Neural cell (in vitro differentiated cells): ENCODE results near the gene NFIX. TPM values are rescaled to one million over a fixed set of nuclear protein-coding genes. Genes with fewer than 3 reads are reported as not detected.

Experiments
- H2AFZ ChIP-seq: fragments of 200-600, 300-800 bp; sonication (generic), shearing (Covaris generic); 2 replicates; pipeline ENCODE4 v1.6.0; 2014; ENCODE audit warnings: low read depth, mild to moderate bottlenecking, antibody characterized with exemption, low read length, moderate library complexity
- H3F3A ChIP-seq: fragments of 200-600 bp; shearing (Covaris generic); 2 replicates; pipeline ENCODE4 v1.6.1; 2016; ENCODE audit warnings: mild to moderate bottlenecking, moderate library complexity, mixed read lengths, antibody characterized with exemption, low read length; ENCODE audit not compliant: insufficient read depth, poor library complexity, severe bottlenecking
- H3K27ac ChIP-seq: fragments of 200-600, 300-800 bp; sonication (generic), shearing (Covaris generic); 2 replicates; pipeline ENCODE4 v1.5.1; 2014; ENCODE audit warnings: mild to moderate bottlenecking, low read length, moderate library complexity
- H3K27me3 ChIP-seq: fragments of 300-800, 200-600 bp; sonication (generic), shearing (Covaris generic); 2 replicates; pipeline ENCODE4 v1.6.0; 2014; ENCODE audit warnings: mild to moderate bottlenecking, low read depth, low read length, moderate library complexity; ENCODE audit not compliant: insufficient read depth
- H3K36me3 ChIP-seq: fragments of 300-800, 200-600 bp; sonication (generic), shearing (Covaris generic); 2 replicates; pipeline ENCODE4 v1.5.1; 2014; ENCODE audit warnings: mild to moderate bottlenecking, antibody characterized with exemption, low read length, moderate library complexity; ENCODE audit not compliant: insufficient read depth
- H3K4me2 ChIP-seq: fragments of 300-800, 200-600 bp; sonication (generic), shearing (Covaris generic); 2 replicates; pipeline ENCODE4 v1.6.0; 2014; ENCODE audit warnings: mild to moderate bottlenecking, low read length
- H3K4me3 ChIP-seq: fragments of 300-800, 200-600 bp; sonication (generic), shearing (Covaris generic); 2 replicates; pipeline ENCODE4 v1.5.1; 2014; ENCODE audit warnings: mild to moderate bottlenecking, low read length, moderate library complexity
- H3K79me2 ChIP-seq: fragments of 200-600 bp; shearing (Covaris generic); replicated peaks from 2 replicates; pipeline ENCODE4 v1.6.0; 2014; ENCODE audit warnings: mild to moderate bottlenecking, low read length, moderate library complexity; ENCODE audit not compliant: insufficient read depth
- H3K9ac ChIP-seq: fragments of 300-800, 200-600 bp; sonication (generic), shearing (Covaris generic); 2 replicates; pipeline ENCODE4 v1.6.1; 2016; ENCODE audit warnings: mild to moderate bottlenecking, low read length, mixed read lengths
- H3K9me2 ChIP-seq: fragments of 200-600 bp; shearing (Covaris generic); 2 replicates; pipeline ENCODE4 v1.6.1; 2016; ENCODE audit warnings: mild to moderate bottlenecking, low read length, mixed read lengths; ENCODE audit not compliant: insufficient read depth
- H3K9me3 ChIP-seq: fragments of 200-600, 300-800 bp; sonication (generic), shearing (Covaris generic); 2 replicates; pipeline ENCODE4 v1.6.1; 2016; ENCODE audit warnings: mild to moderate bottlenecking, mixed run types, low read length, moderate library complexity, mixed read lengths
- H4K20me1 ChIP-seq: fragments of 200-600 bp; shearing (Covaris generic); 2 replicates; pipeline ENCODE4 v1.6.1; 2016; ENCODE audit warnings: mild to moderate bottlenecking, mixed run types; ENCODE audit not compliant: insufficient read depth
- EP300 ChIP-seq: fragments of 450-650 bp; conservative IDR thresholded peaks from 2 replicates; pipeline ENCODE4 v1.6.1; 2014; ENCODE audit warnings: antibody characterized with exemption, mild to moderate bottlenecking, moderate library complexity; ENCODE audit not compliant: poor library complexity, severe bottlenecking
- EZH2 ChIP-seq: fragments of 200-600, 300-800 bp; shearing (Covaris generic), sonication (generic); IDR thresholded peaks from 2 replicates; pipeline ENCODE4 v1.6.1; 2014; ENCODE audit warnings: antibody characterized with exemption, low read length, borderline replicate concordance, mild to moderate bottlenecking; ENCODE audit not compliant: insufficient read depth, poor library complexity, severe bottlenecking
- MXI1 ChIP-seq: fragments of 450-650 bp; conservative IDR thresholded peaks from 2 replicates; pipeline ENCODE4 v1.6.1; 2014; ENCODE audit warnings: antibody characterized with exemption, mild to moderate bottlenecking; ENCODE audit not compliant: poor library complexity, severe bottlenecking
- POLR2AphosphoS5 ChIP-seq: IDR thresholded peaks from 2 replicates; pipeline ENCODE4 v1.6.1; 2012
- RAD21 ChIP-seq: fragments of 450-650 bp; conservative IDR thresholded peaks from 2 replicates; pipeline ENCODE4 v1.6.1; 2014; ENCODE audit warnings: antibody characterized with exemption, mild to moderate bottlenecking, moderate library complexity
- SMC3 ChIP-seq: fragments of 450-650 bp; conservative IDR thresholded peaks from 2 replicates; pipeline ENCODE4 v1.6.1; 2014; ENCODE audit warnings: antibody characterized with exemption, mild to moderate bottlenecking, moderate library complexity; ENCODE audit not compliant: poor library complexity
- TAF1 ChIP-seq: IDR thresholded peaks from 2 replicates; pipeline ENCODE4 v1.6.1; 2012; ENCODE audit warnings: low read depth
- polyA plus RNA-seq: library from polyadenylated mRNA; depleted of rRNA; stranded (reverse); fragments of >200 nt; gene quantifications from 2 replicates; pipeline ENCODE4 v1.2.3, GENCODE V29; 2014
- TF ChIP-seq, protein P1 (sequence below): IDR thresholded peaks from 2 replicates; pipeline ENCODE4 v1.6.1; 2012; ENCODE audit warnings: borderline replicate concordance
- TF ChIP-seq, protein P2 (sequence below): fragments of 450-650 bp; IDR thresholded peaks from 2 replicates; pipeline ENCODE4 v1.5.1; 2014; ENCODE audit warnings: antibody characterized with exemption, mild to moderate bottlenecking, moderate library complexity; ENCODE audit not compliant: poor library complexity, severe bottlenecking

NFIX gene
- polyA plus RNA-seq, 1 donor from 2014 or later = not detected

DNA sequence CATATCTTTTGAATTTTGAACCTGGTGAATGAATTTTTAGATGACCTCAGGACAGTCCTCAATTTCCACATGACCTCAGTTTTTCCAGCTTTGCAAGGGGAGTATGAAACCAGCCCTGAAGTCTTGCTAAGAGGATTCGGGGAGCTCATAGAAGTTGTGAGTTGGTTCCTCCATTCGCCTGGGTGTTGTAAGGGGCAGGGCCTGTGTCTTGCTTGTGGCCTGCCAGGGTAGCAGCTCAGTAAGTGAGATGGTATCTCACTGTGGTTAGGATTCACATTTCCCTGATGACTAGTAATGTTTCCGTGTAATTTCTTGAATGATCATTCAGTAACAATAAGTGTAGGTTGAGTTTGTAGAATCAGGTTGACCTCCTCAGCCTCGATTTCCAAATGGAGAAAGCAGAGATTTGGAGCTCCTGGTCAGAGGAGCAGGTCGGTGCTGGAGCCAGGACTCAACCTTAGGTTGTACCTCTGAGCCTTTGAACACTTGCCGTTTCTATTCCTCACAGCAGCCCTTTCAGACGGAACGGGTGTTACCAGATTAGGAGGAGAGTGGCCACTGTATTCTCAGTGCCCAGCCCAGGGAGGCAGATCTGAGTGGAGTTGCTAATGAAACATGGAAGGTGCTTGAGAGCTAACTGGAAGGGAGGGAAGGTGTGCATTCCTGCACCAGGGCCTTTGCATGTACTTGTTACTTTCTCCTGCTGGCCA is 137.4 kb downstream of the NFIX start:
- TF ChIP-seq, protein P1, sequence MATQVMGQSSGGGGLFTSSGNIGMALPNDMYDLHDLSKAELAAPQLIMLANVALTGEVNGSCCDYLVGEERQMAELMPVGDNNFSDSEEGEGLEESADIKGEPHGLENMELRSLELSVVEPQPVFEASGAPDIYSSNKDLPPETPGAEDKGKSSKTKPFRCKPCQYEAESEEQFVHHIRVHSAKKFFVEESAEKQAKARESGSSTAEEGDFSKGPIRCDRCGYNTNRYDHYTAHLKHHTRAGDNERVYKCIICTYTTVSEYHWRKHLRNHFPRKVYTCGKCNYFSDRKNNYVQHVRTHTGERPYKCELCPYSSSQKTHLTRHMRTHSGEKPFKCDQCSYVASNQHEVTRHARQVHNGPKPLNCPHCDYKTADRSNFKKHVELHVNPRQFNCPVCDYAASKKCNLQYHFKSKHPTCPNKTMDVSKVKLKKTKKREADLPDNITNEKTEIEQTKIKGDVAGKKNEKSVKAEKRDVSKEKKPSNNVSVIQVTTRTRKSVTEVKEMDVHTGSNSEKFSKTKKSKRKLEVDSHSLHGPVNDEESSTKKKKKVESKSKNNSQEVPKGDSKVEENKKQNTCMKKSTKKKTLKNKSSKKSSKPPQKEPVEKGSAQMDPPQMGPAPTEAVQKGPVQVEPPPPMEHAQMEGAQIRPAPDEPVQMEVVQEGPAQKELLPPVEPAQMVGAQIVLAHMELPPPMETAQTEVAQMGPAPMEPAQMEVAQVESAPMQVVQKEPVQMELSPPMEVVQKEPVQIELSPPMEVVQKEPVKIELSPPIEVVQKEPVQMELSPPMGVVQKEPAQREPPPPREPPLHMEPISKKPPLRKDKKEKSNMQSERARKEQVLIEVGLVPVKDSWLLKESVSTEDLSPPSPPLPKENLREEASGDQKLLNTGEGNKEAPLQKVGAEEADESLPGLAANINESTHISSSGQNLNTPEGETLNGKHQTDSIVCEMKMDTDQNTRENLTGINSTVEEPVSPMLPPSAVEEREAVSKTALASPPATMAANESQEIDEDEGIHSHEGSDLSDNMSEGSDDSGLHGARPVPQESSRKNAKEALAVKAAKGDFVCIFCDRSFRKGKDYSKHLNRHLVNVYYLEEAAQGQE = no peak
- TF ChIP-seq EP300 = no peak
- TF ChIP-seq SMC3 = no peak
- TF ChIP-seq MXI1 = no peak
- no peak for TF ChIP-seq RAD21
- TF ChIP-seq TAF1 = no peak
- TF ChIP-seq POLR2AphosphoS5 = no peak
- TF ChIP-seq EZH2 = no peak
- TF ChIP-seq, protein P2, sequence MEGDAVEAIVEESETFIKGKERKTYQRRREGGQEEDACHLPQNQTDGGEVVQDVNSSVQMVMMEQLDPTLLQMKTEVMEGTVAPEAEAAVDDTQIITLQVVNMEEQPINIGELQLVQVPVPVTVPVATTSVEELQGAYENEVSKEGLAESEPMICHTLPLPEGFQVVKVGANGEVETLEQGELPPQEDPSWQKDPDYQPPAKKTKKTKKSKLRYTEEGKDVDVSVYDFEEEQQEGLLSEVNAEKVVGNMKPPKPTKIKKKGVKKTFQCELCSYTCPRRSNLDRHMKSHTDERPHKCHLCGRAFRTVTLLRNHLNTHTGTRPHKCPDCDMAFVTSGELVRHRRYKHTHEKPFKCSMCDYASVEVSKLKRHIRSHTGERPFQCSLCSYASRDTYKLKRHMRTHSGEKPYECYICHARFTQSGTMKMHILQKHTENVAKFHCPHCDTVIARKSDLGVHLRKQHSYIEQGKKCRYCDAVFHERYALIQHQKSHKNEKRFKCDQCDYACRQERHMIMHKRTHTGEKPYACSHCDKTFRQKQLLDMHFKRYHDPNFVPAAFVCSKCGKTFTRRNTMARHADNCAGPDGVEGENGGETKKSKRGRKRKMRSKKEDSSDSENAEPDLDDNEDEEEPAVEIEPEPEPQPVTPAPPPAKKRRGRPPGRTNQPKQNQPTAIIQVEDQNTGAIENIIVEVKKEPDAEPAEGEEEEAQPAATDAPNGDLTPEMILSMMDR = no peak
- Histone ChIP-seq H3K36me3 (no peaks in the 10 kb centered on the region), H3K27me3 (no peaks in the 10 kb centered on the region), H3K27ac (no peak overlapping the region), H3F3A (no peaks in the 10 kb centered on the region), H3K9ac (no peak overlapping the region), H3K79me2 (peaks cover 15% of the 10 kb centered on the region), H4K20me1 (no peaks in the 10 kb centered on the region), H3K9me3 (no peaks in the 10 kb centered on the region), H3K4me2 (no peak overlapping the region), H3K4me3 (no peak overlapping the region), H3K9me2 (no peaks in the 10 kb centered on the region), H2AFZ (no peak overlapping the region)

DNA sequence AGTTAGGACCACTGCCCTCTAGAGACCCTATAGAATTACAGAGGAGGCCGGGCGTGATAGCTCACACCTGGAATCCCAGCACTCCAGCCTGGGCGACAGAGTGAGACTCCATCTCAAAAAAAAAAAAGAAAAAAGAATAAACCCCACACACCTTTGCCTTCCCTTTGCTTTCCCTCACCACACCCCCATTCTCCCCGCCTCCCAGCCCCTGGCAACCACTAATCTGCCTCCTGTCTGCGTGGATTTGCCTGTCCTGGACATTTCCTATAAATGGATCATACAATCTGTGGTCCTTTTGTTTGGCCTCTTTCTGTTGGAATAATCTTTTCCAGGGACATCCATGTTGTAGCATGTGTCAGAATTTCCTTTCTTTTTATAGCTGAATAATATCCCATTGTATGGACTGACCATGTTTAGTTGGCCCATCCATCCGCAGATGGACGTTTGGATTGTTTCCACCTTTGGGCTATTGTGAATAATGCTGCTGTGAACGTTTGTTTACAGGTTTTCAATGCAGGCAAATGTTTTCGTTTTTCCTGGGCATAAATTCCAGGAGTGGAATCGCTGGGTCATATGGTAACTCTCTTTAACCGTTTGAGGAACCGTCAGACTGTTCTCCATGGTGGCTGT is 138.1 kb downstream of the NFIX start:
- H3K4me3 ChIP-seq = no peak overlapping the region
- no peak overlapping the region for H3K9ac ChIP-seq
- H3F3A ChIP-seq = no peaks in the 10 kb centered on the region
- no peaks in the 10 kb centered on the region for H3K27me3 ChIP-seq
- TF ChIP-seq EZH2 (no peak), RAD21 (no peak), MXI1 (no peak), POLR2AphosphoS5 (no peak)
- TF ChIP-seq, protein P1 = no peak
- H3K4me2 ChIP-seq = no peak overlapping the region
- H3K79me2 ChIP-seq = peaks cover 15% of the 10 kb centered on the region
- no peaks in the 10 kb centered on the region for H4K20me1 ChIP-seq
- no peaks in the 10 kb centered on the region for H3K9me3 ChIP-seq
- H3K9me2 ChIP-seq = no peaks in the 10 kb centered on the region
- H2AFZ ChIP-seq = no peak overlapping the region
- H3K27ac ChIP-seq = no peak overlapping the region
- H3K36me3 ChIP-seq = no peaks in the 10 kb centered on the region
